ENCODE measurements around the gene LRRTM2. TPM values are rescaled to one million over a fixed set of nuclear protein-coding genes. Genes with fewer than 3 reads are reported as not detected.

The LRRTM2 gene
- total and polyA plus RNA-seq, 9 donors, result 0.07 to 0.92 (median 0.23) TPM

DNA sequence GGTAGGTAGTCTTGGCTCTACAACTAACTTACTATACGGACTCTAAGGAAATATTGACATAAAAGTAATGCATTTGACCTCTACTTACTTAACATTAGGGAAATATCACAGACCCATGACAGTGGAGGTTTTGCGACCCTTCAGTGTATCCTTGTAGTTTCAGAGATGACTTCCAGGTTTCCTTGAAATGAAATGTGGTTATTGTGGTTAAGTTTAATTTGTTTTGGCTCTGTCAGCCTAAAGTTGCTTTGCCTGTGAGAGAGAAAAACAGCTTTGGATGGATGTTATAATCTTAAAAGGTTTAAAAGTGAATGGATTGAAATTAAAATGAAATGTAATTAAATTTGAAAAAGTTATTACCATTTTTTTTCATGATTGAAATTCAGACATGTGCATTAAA lies 42.9 kb downstream of the LRRTM2 start:
- no peaks in the 10 kb centered on the region for H3K4me1 ChIP-seq (ENCODE audit: insufficient read depth)
- TF ChIP-seq, protein P1, sequence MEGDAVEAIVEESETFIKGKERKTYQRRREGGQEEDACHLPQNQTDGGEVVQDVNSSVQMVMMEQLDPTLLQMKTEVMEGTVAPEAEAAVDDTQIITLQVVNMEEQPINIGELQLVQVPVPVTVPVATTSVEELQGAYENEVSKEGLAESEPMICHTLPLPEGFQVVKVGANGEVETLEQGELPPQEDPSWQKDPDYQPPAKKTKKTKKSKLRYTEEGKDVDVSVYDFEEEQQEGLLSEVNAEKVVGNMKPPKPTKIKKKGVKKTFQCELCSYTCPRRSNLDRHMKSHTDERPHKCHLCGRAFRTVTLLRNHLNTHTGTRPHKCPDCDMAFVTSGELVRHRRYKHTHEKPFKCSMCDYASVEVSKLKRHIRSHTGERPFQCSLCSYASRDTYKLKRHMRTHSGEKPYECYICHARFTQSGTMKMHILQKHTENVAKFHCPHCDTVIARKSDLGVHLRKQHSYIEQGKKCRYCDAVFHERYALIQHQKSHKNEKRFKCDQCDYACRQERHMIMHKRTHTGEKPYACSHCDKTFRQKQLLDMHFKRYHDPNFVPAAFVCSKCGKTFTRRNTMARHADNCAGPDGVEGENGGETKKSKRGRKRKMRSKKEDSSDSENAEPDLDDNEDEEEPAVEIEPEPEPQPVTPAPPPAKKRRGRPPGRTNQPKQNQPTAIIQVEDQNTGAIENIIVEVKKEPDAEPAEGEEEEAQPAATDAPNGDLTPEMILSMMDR (IDR thresholded peaks at IDR 0.05), result no peak
- no peak for TF ChIP-seq POLR2A (IDR thresholded peaks at IDR 0.05)
- TF ChIP-seq EP300 (IDR thresholded peaks at IDR 0.05), result no peak

DNA sequence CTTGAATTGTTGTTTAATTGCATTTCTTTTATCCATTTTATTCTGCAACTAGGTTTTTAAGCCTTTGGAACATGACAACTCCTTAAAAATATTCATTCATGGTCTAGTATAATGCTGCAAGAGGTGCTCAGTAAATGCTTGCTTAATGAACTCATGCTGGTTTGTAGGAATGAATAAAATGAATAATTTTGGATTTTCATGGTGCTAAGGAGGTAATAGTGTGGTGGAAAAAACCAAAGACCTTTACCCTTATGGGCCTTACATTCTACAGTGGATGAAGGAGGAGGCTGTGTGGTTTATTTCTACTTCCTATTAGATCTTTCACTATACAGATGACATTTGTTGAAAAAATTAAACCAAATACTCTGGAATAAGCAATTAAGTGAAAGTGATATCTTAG lies 43.4 kb downstream of the LRRTM2 start:
- DNase-seq, result no peak
- no peaks in the 10 kb centered on the region for H3K4me1 ChIP-seq (ENCODE audit: insufficient read depth)

More for the DNA sequence above, 42.9 kb downstream of the LRRTM2 start:
- Histone ChIP-seq H3K4me3 (no peak overlapping the region), H3K36me3 (no peaks in the 10 kb centered on the region), H3K27me3 (no peaks in the 10 kb centered on the region), H3K27ac (no peak overlapping the region), H3K9me3 (no peaks in the 10 kb centered on the region)
- DNase-seq, result no peak
- intact Hi-C loops (cut with DNase I), result no loop called here
- 58 to 72% (median 63%) methylated on average over 2 of the region's 2 CpGs for WGBS, 3 donors

DNA sequence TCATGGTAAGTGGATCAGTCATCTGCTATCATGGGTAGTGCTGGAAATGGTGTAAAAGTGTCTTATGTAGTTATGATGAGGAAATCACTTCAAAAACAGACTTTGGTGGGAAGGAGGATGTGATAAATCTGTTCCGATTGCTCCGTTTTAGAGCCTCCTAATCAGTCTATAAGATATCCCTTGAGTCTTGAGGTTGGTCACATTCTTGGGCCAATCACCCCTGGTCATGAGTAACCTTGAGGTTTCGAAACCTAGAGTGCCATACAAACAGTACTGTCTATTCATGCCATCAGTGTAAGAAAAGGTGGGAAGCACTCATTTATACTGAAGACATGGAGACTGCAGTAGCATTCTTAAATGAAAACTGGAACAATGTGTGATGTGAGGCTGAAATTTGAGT lies 45.8 kb downstream of the LRRTM2 start:
- 95 to 97% (median 95%) methylated on average over 3 of the region's 3 CpGs for WGBS, 3 donors
- intact Hi-C loops (cut with DNase I), result no loop called here
- no peak overlapping the region for H3K27ac ChIP-seq
- DNase-seq, result no peak
- no peaks in the 10 kb centered on the region for H3K27me3 ChIP-seq
- H3K4me1 ChIP-seq (ENCODE audit: insufficient read depth), result no peaks in the 10 kb centered on the region
- H3K36me3 ChIP-seq, result no peaks in the 10 kb centered on the region
- TF ChIP-seq, protein P1 (IDR thresholded peaks at IDR 0.05), result no peak
- TF ChIP-seq POLR2A (IDR thresholded peaks at IDR 0.05) (no peak), EP300 (IDR thresholded peaks at IDR 0.05) (no peak)
- H3K4me3 ChIP-seq, result no peak overlapping the region
- H3K9me3 ChIP-seq, result no peaks in the 10 kb centered on the region

More for the DNA sequence above, 43.4 kb downstream of the LRRTM2 start:
- H3K9me3 ChIP-seq, result no peaks in the 10 kb centered on the region
- intact Hi-C loops (cut with DNase I), result no loop called here
- no peaks in the 10 kb centered on the region for H3K27me3 ChIP-seq
- TF ChIP-seq EP300 (IDR thresholded peaks at IDR 0.05) (no peak), POLR2A (IDR thresholded peaks at IDR 0.05) (no peak)
- TF ChIP-seq, protein P1 (IDR thresholded peaks at IDR 0.05), result no peak
- no peak overlapping the region for H3K27ac ChIP-seq
- H3K36me3 ChIP-seq, result no peaks in the 10 kb centered on the region
- no peak overlapping the region for H3K4me3 ChIP-seq

DNA sequence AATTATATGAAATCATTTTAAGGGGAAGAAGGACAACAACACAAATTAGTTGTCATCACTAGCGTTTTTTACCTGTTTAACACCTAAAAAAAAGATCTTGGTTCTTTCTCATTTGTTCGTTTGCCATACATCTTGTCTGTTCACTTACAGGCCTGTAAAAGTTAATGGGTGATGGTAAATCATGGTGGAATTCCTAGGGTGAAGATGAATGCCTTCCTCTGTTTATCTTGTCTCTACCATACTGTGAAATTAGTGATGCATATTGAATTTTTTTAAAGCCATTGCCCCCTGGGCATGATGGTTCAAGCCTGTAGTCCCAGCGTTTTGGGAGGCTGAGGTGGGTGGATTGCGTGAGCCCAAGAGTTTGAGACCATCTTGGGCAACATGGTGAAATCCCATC lies 46.6 kb downstream of the LRRTM2 start:
- H3K27me3 ChIP-seq, result no peaks in the 10 kb centered on the region
- no peaks in the 10 kb centered on the region for H3K4me1 ChIP-seq (ENCODE audit: insufficient read depth)
- TF ChIP-seq POLR2A (IDR thresholded peaks at IDR 0.05) (no peak), EP300 (IDR thresholded peaks at IDR 0.05) (no peak)
- TF ChIP-seq, protein P1 (IDR thresholded peaks at IDR 0.05), result no peak
- no peak for DNase-seq
- H3K27ac ChIP-seq, result no peak overlapping the region
- intact Hi-C loops (cut with DNase I), result no loop called here
- H3K9me3 ChIP-seq, result no peaks in the 10 kb centered on the region
- no peak overlapping the region for H3K4me3 ChIP-seq
- H3K36me3 ChIP-seq, result no peaks in the 10 kb centered on the region
- 72 to 84% (median 82%) methylated on average over 4 of the region's 4 CpGs for WGBS, 3 donors
